Parathyroid adenoma (tissue), 2 donors: Measurements from ENCODE around the gene KRT37.

ENCODE experiments used
- H2AFZ ChIP-seq: fragments of 300-600 bp; sonication (generic); one replicate; pipeline ENCODE4 v1.7.0; 2017; ENCODE audit warnings: antibody characterized with exemption, mild to moderate bottlenecking
- H3K27ac ChIP-seq: fragments of 300-600 bp; sonication (generic); one replicate; pipeline ENCODE4 v1.7.0; 2017
- H3K27me3 ChIP-seq: fragments of 300-600 bp; sonication (generic); one replicate; pipeline ENCODE4 v1.7.0; 2017; ENCODE audit warnings: low read length; ENCODE audit not compliant: control insufficient read depth, insufficient read depth
- H3K36me3 ChIP-seq: fragments of 300-600 bp; sonication (generic); one replicate; pipeline ENCODE4 v1.7.0; 2017; ENCODE audit warnings: low read length; ENCODE audit not compliant: control insufficient read depth, insufficient read depth
- H3K4me1 ChIP-seq: fragments of 300-600 bp; sonication (generic); one replicate; pipeline ENCODE4 v1.7.0; 2017; ENCODE audit warnings: control low read depth
- H3K4me2 ChIP-seq: fragments of 300-600 bp; sonication (generic); one replicate; pipeline ENCODE4 v1.7.0; 2017; ENCODE audit warnings: low read length
- H3K4me3 ChIP-seq: fragments of 300-600 bp; sonication (generic); one replicate; pipeline ENCODE4 v1.7.0; 2017; ENCODE audit warnings: low read depth, low read length
- H3K79me2 ChIP-seq: fragments of 300-600 bp; sonication (generic); one replicate; pipeline ENCODE4 v1.7.0; 2017; ENCODE audit warnings: control low read depth
- H3K9ac ChIP-seq: fragments of 300-600 bp; sonication (generic); one replicate; pipeline ENCODE4 v1.7.0; 2017; ENCODE audit warnings: mild to moderate bottlenecking
- H3K9me3 ChIP-seq: fragments of 300-600 bp; sonication (generic); one replicate; pipeline ENCODE4 v1.7.0; 2017; ENCODE audit warnings: low read length; ENCODE audit not compliant: control insufficient read depth
- CTCF ChIP-seq: fragments of 300-600 bp; sonication (generic); IDR thresholded peaks from one replicate; pipeline ENCODE4 v1.7.0; 2017; ENCODE audit warnings: antibody characterized with exemption, mild to moderate bottlenecking
- donor health status: primary hyperparathyroidism.

The KRT37 gene

GRCh38 chr17:41455236-41455635 is 30.9 kb upstream of the KRT37 start:
- Histone ChIP-seq H2AFZ (no peak overlapping the region), H3K4me1 (peaks cover 2% of the 10 kb centered on the region), H3K27ac (no peak overlapping the region), H3K36me3 (no peaks in the 10 kb centered on the region), H3K4me3 (no peak overlapping the region), H3K27me3 (no peaks in the 10 kb centered on the region), H3K9ac (no peak overlapping the region), H3K79me2 (no peaks in the 10 kb centered on the region), H3K4me2 (no peak overlapping the region), H3K9me3 (no peaks in the 10 kb centered on the region)
- TF ChIP-seq CTCF: no peak

- Histone ChIP-seq H3K27me3 (no peaks in the 10 kb centered on the region), H3K4me1 (peaks cover 2% of the 10 kb centered on the region), H3K4me3 (no peak overlapping the region), H3K79me2 (no peaks in the 10 kb centered on the region), H3K36me3 (no peaks in the 10 kb centered on the region), H3K9ac (no peak overlapping the region), H3K9me3 (no peaks in the 10 kb centered on the region), H3K4me2 (no peak overlapping the region), H3K27ac (no peak overlapping the region), H2AFZ (no peak overlapping the region)
- no peak for TF ChIP-seq CTCF
Measured at GRCh38 chr17:41453066-41453465, 28.7 kb upstream of the KRT37 start.

GRCh38 chr17:41452281-41452680 is 27.9 kb upstream of the KRT37 start:
- no peak overlapping the region for H3K4me2 ChIP-seq
- no peaks in the 10 kb centered on the region for H3K36me3 ChIP-seq
- no peak overlapping the region for H2AFZ ChIP-seq
- no peaks in the 10 kb centered on the region for H3K79me2 ChIP-seq
- no peaks in the 10 kb centered on the region for H3K9me3 ChIP-seq
- H3K4me3 ChIP-seq: no peak overlapping the region
- no peaks in the 10 kb centered on the region for H3K27me3 ChIP-seq
- no peak overlapping the region for H3K27ac ChIP-seq
- H3K4me1 ChIP-seq: no peaks in the 10 kb centered on the region
- TF ChIP-seq CTCF: no peak
- no peak overlapping the region for H3K9ac ChIP-seq

GRCh38 chr17:41451154-41451728 is 26.9 kb upstream of the KRT37 start:
- no peaks in the 10 kb centered on the region for H3K27me3 ChIP-seq
- no peak overlapping the region for H3K4me2 ChIP-seq
- TF ChIP-seq CTCF: no peak
- no peak overlapping the region for H2AFZ ChIP-seq
- H3K79me2 ChIP-seq: no peaks in the 10 kb centered on the region
- H3K27ac ChIP-seq: no peak overlapping the region
- no peaks in the 10 kb centered on the region for H3K9me3 ChIP-seq
- no peaks in the 10 kb centered on the region for H3K4me1 ChIP-seq
- no peak overlapping the region for H3K4me3 ChIP-seq
- no peaks in the 10 kb centered on the region for H3K36me3 ChIP-seq
- no peak overlapping the region for H3K9ac ChIP-seq

- no peaks in the 10 kb centered on the region for H3K36me3 ChIP-seq
- no peak overlapping the region for H3K4me2 ChIP-seq
- TF ChIP-seq CTCF: no peak
- no peak overlapping the region for H2AFZ ChIP-seq
- H3K27ac ChIP-seq: no peak overlapping the region
- no peaks in the 10 kb centered on the region for H3K27me3 ChIP-seq
- H3K79me2 ChIP-seq: no peaks in the 10 kb centered on the region
- no peaks in the 10 kb centered on the region for H3K9me3 ChIP-seq
- H3K4me1 ChIP-seq: no peaks in the 10 kb centered on the region
- H3K4me3 ChIP-seq: no peak overlapping the region
- no peak overlapping the region for H3K9ac ChIP-seq
Measured at GRCh38 chr17:41449008-41449407, 24.6 kb upstream of the KRT37 start.
